HG02840 (cell line): ENCODE data around the gene DTNBP1.

ENCODE experiments used
- ATAC-seq: cut with Tn5 transposase; IDR thresholded peaks from one replicate; pipeline ENCODE4 v1.9.1; 2021; ENCODE audit warnings: mild to moderate bottlenecking, moderate library complexity, moderate number of reproducible peaks; ENCODE audit not compliant: unreplicated experiment, low FRiP score

Gene DTNBP1

GRCh38 chr6:15505463-15505918, 157.3 kb downstream of the DTNBP1 start:
- ATAC-seq: no peak

- no peak for ATAC-seq
These were observed 158.1 kb downstream of the DTNBP1 start for GRCh38 chr6:15504581-15505350.

- ATAC-seq: no peak
These were observed 158.8 kb downstream of the DTNBP1 start for GRCh38 chr6:15504040-15504495.

- ATAC-seq: no peak
These were observed 159.5 kb downstream of the DTNBP1 start for GRCh38 chr6:15503346-15503680.

- no peak for ATAC-seq
These were observed 160.1 kb downstream of the DTNBP1 start for GRCh38 chr6:15502446-15503345.

GRCh38 chr6:15501826-15502445, 160.9 kb downstream of the DTNBP1 start:
- ATAC-seq: no peak

GRCh38 chr6:15500901-15501825, 161.7 kb downstream of the DTNBP1 start:
- ATAC-seq: no peak

GRCh38 chr6:15500078-15500740, 162.6 kb downstream of the DTNBP1 start:
- no peak for ATAC-seq

GRCh38 chr6:15499591-15499990, 163.2 kb downstream of the DTNBP1 start:
- no peak for ATAC-seq

- no peak for ATAC-seq
These were observed 163.7 kb downstream of the DTNBP1 start for GRCh38 chr6:15499125-15499524.

- no peak for ATAC-seq
These were observed 164.2 kb downstream of the DTNBP1 start for GRCh38 chr6:15498640-15499039.

GRCh38 chr6:15496345-15497131, 166.3 kb downstream of the DTNBP1 start:
- ATAC-seq: no peak

GRCh38 chr6:15495375-15495901, 167.4 kb downstream of the DTNBP1 start:
- ATAC-seq: no peak

GRCh38 chr6:15493437-15494168, 169.2 kb downstream of the DTNBP1 start:
- ATAC-seq: no peak

- no peak for ATAC-seq
These were observed 170.9 kb downstream of the DTNBP1 start for GRCh38 chr6:15491986-15492269.

- no peak for ATAC-seq
These were observed 171.4 kb downstream of the DTNBP1 start for GRCh38 chr6:15491255-15491985.
